SK-N-SH treated with all-trans-retinoic acid at 6 μM for 48 hours (cell line): ENCODE results near the gene RBMXL3.

Experiments used
- ISL1 ChIP-seq: fragments of 250-450 bp; sonication (Bioruptor Pico); IDR thresholded peaks from 2 replicates; pipeline ENCODE4 v2.1.2; 2022; ENCODE audit warnings: mild to moderate bottlenecking, moderate library complexity
- POU6F1 ChIP-seq: fragments of 250-450 bp; sonication (Bioruptor Pico); IDR thresholded peaks from 2 replicates; pipeline ENCODE4 v1.8.0; 2021; ENCODE audit warnings: low read depth, mild to moderate bottlenecking, moderate library complexity, borderline replicate concordance
- TCF4 ChIP-seq: fragments of 250-450 bp; sonication (Bioruptor Pico); IDR thresholded peaks from 2 replicates; pipeline ENCODE4 v1.8.0; 2021; ENCODE audit warnings: mild to moderate bottlenecking, moderate library complexity, borderline replicate concordance
- ZC3H10 ChIP-seq: fragments of 250-450 bp; sonication (Bioruptor Pico); IDR thresholded peaks from 2 replicates; pipeline ENCODE4 v1.5.1; 2021; ENCODE audit warnings: mild to moderate bottlenecking, moderate library complexity
- ZFP3 ChIP-seq: fragments of 250-450 bp; sonication (Bioruptor Pico); IDR thresholded peaks from 2 replicates; pipeline ENCODE4 v1.5.0; 2020; ENCODE audit warnings: mild to moderate bottlenecking, moderate library complexity
- ZNF565 ChIP-seq: fragments of 450-650 bp; formaldehyde crosslinking; conservative IDR thresholded peaks from 2 replicates; pipeline ENCODE4 v1.5.0; 2020; ENCODE audit warnings: low read depth, mild to moderate bottlenecking, moderate library complexity
- ZNF70 ChIP-seq: fragments of 450-650 bp; formaldehyde crosslinking; IDR thresholded peaks from 2 replicates; pipeline ENCODE4 v1.5.0; 2020; ENCODE audit warnings: mild to moderate bottlenecking, moderate library complexity
- TF ChIP-seq, protein P1 (sequence below): fragments of 250-450 bp; sonication (Bioruptor Pico); IDR thresholded peaks from 2 replicates; pipeline ENCODE4 v1.8.0; 2020; ENCODE audit warnings: mild to moderate bottlenecking, moderate library complexity, borderline replicate concordance

GRCh38 chrX:115204040-115204439, 14.8 kb downstream of the RBMXL3 start:
- no peak for TF ChIP-seq ZNF565 (CRISPR knock-in tag)
- TF ChIP-seq TCF4: no peak
- TF ChIP-seq, protein P1, sequence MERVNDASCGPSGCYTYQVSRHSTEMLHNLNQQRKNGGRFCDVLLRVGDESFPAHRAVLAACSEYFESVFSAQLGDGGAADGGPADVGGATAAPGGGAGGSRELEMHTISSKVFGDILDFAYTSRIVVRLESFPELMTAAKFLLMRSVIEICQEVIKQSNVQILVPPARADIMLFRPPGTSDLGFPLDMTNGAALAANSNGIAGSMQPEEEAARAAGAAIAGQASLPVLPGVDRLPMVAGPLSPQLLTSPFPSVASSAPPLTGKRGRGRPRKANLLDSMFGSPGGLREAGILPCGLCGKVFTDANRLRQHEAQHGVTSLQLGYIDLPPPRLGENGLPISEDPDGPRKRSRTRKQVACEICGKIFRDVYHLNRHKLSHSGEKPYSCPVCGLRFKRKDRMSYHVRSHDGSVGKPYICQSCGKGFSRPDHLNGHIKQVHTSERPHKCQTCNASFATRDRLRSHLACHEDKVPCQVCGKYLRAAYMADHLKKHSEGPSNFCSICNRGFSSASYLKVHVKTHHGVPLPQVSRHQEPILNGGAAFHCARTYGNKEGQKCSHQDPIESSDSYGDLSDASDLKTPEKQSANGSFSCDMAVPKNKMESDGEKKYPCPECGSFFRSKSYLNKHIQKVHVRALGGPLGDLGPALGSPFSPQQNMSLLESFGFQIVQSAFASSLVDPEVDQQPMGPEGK (CRISPR knock-in tag): no peak
- no peak for TF ChIP-seq ZC3H10 (CRISPR knock-in tag)
- TF ChIP-seq POU6F1 (CRISPR knock-in tag): no peak
- no peak for TF ChIP-seq ZFP3 (CRISPR knock-in tag)
- TF ChIP-seq ISL1 (CRISPR knock-in tag): no peak
- TF ChIP-seq ZNF70: no peak
